Esophagus squamous epithelium (tissue), 4 donors: ENCODE data around the gene CWC27.

Experiments
- CTCF ChIP-seq, 6 experiments: fragments of 450-650 bp in 4 of 6; fragments of 200-600 bp in 2 of 6; sonication (generic) in 2 of 6; IDR thresholded peaks; one replicate each; pipeline ENCODE4 v1.5.1; 2016 to 2019; ENCODE audit warnings: antibody characterized with exemption in 6 of 6, mild to moderate bottlenecking in 4 of 6, moderate library complexity in 4 of 6
- POLR2A ChIP-seq, 4 donors: fragments of 450-650 bp; IDR thresholded peaks; one replicate each; pipeline ENCODE4 v1.6.1; 2017; ENCODE audit warnings: antibody characterized with exemption in 4 of 4, mild to moderate bottlenecking in 4 of 4, moderate library complexity in 3 of 4

GRCh38 chr5:65015767-65016166, 247.0 kb downstream of the CWC27 start:
- TF ChIP-seq CTCF (IDR thresholded peaks at IDR 0.05) (no peak), POLR2A (IDR thresholded peaks at IDR 0.05) (no peak)
